ENCODE measurements around the gene ORM1. TPM values are rescaled to one million over a fixed set of nuclear protein-coding genes. Genes with fewer than 3 reads are reported as not detected.
"Not testable (repeated sequence)": the region's sequence is repeated elsewhere in the genome, so short reads cannot be mapped to it uniquely, and the experiment has no call there.

Gene ORM1
- not detected for total RNA-seq (ENCODE audit: unreplicated experiment)
- long read RNA-seq: 0 reads

DNA sequence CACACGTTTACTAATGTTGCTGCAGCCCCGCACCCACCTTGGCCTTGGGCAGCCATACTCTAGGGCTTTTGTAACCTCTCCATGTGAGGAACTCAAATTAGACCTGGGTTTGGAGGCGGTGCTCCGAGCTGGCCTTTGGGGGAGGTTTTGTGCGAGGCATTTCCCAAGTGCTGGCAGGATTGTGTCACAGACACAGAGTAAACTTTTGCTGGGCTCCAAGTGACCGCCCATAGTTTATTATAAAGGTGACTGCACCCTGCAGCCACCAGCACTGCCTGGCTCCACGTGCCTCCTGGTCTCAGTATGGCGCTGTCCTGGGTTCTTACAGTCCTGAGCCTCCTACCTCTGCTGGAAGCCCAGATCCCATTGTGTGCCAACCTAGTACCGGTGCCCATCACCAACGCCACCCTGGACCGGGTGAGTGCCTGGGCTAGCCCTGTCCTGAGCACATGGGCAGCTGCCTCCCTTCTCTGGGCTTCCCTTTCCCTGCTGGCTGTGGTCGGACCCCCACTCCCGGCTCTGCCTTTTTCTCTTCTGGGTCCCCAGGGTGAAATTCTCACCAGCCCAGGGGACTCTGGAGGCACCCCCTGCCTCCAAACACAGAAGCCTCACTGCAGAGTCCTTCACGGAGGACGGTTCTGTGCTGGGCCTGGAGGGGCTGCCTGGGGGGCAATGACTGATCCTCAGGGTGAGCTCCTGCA lies at the start of gene ORM1:
TSS of gene ORM1 (plus strand) at position 268 of the 701 bp plus-strand sequence. CDS start at position 304, 36 bp downstream.
- H3K9me3 Mint-ChIP-seq (ENCODE audit: unreplicated experiment); H3K36me3 Mint-ChIP-seq (ENCODE audit: unreplicated experiment); H3K27ac Mint-ChIP-seq (ENCODE audit: unreplicated experiment); H3K27me3 Mint-ChIP-seq (ENCODE audit: unreplicated experiment); H3K4me1 Mint-ChIP-seq (ENCODE audit: low read depth, unreplicated experiment); DNase-seq; H3K4me3 Mint-ChIP-seq (ENCODE audit: unreplicated experiment): not testable (repeated sequence)

DNA sequence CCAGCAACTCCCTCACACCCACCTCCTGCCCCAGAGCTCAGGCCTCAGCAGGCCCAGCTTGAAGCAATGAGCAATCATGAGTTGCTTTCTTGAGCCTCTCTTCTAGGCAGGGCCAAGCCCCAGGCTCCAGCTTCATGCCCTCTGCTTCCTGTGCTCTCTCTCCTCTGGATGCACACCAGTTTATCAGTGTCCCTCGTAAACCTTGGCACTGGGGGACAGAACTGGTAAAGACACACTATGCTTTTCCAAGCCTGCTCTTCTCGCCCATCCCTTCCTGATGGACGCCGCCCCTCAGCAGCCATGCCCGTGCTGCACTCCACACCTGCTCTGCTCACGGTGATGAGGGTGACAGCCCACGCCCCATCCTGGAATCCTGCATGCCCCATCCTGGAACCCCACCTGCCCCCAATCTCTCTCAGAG lies 49.4 kb upstream of the ORM1 start:
- Mint-ChIP-seq H3K4me3 (ENCODE audit: unreplicated experiment) (no peak overlapping the region), H3K9me3 (ENCODE audit: unreplicated experiment) (peaks cover 2% of the 10 kb centered on the region), H3K36me3 (ENCODE audit: unreplicated experiment) (no peaks in the 10 kb centered on the region), H3K4me1 (ENCODE audit: low read depth, unreplicated experiment) (no peaks in the 10 kb centered on the region), H3K27ac (ENCODE audit: unreplicated experiment) (no peak overlapping the region), H3K27me3 (ENCODE audit: unreplicated experiment) (peaks cover 11% of the 10 kb centered on the region)
- TF ChIP-seq CTCF (IDR thresholded peaks at IDR 0.05; ENCODE audit: partially characterized antibody, unreplicated experiment): no peak
- peak; percentile 17 for DNase-seq

DNA sequence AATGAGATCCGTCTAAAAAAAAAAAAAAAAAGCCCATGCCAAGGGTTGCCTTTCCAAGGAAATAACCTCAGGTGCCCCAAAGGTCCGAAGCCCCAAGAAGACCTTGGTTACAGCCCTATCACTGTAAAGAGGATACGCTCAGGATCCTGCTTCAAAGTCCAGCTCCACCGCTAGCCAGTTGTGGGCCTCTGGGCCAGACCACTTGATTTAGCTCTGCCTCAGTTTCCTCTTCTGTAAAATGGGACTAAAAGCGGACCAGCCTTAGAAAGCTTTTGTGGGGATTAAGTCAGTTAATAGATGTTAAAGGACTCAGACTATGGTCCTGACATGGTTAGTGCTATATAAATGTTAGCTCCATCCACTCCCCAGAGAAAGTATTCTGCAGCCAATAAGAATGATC lies 48.7 kb upstream of the ORM1 start:
- Mint-ChIP-seq H3K4me1 (ENCODE audit: low read depth, unreplicated experiment) (no peaks in the 10 kb centered on the region), H3K9me3 (ENCODE audit: unreplicated experiment) (peaks cover 2% of the 10 kb centered on the region), H3K27ac (ENCODE audit: unreplicated experiment) (no peak overlapping the region), H3K4me3 (ENCODE audit: unreplicated experiment) (no peak overlapping the region), H3K27me3 (ENCODE audit: unreplicated experiment) (peaks cover 11% of the 10 kb centered on the region), H3K36me3 (ENCODE audit: unreplicated experiment) (no peaks in the 10 kb centered on the region)
- no peak for DNase-seq
- TF ChIP-seq CTCF (IDR thresholded peaks at IDR 0.05; ENCODE audit: partially characterized antibody, unreplicated experiment): no peak

GRCh38 chr9:114275246-114276004 lies 47.5 kb upstream of the ORM1 start:
- H3K27ac Mint-ChIP-seq (ENCODE audit: unreplicated experiment): no peak overlapping the region
- DNase-seq: peak; percentile 8
- peaks cover 2% of the 10 kb centered on the region for H3K9me3 Mint-ChIP-seq (ENCODE audit: unreplicated experiment)
- H3K4me3 Mint-ChIP-seq (ENCODE audit: unreplicated experiment): no peak overlapping the region
- H3K27me3 Mint-ChIP-seq (ENCODE audit: unreplicated experiment): peaks cover 11% of the 10 kb centered on the region
- H3K4me1 Mint-ChIP-seq (ENCODE audit: low read depth, unreplicated experiment): no peaks in the 10 kb centered on the region
- no peaks in the 10 kb centered on the region for H3K36me3 Mint-ChIP-seq (ENCODE audit: unreplicated experiment)
- TF ChIP-seq CTCF (IDR thresholded peaks at IDR 0.05; ENCODE audit: partially characterized antibody, unreplicated experiment): no peak

GRCh38 chr9:114276908-114277821 lies 45.7 kb upstream of the ORM1 start:
- Mint-ChIP-seq H3K4me3 (ENCODE audit: unreplicated experiment) (no peak overlapping the region), H3K4me1 (ENCODE audit: low read depth, unreplicated experiment) (peaks cover 1% of the 10 kb centered on the region)
- peak; percentile 5 for DNase-seq

More at GRCh38 chr9:114276908-114277821, 45.7 kb upstream of the ORM1 start:
- Mint-ChIP-seq H3K36me3 (ENCODE audit: unreplicated experiment) (no peaks in the 10 kb centered on the region), H3K27ac (ENCODE audit: unreplicated experiment) (no peak overlapping the region), H3K9me3 (ENCODE audit: unreplicated experiment) (peaks cover 3% of the 10 kb centered on the region), H3K27me3 (ENCODE audit: unreplicated experiment) (peaks cover 7% of the 10 kb centered on the region)
- no peak for TF ChIP-seq CTCF (IDR thresholded peaks at IDR 0.05; ENCODE audit: partially characterized antibody, unreplicated experiment)
